Stromal cell of bone marrow (primary cell): Measurements from ENCODE around the gene ANKRD28.
"Not testable (repeated sequence)": the region's sequence is repeated elsewhere in the genome, so short reads cannot be mapped to it uniquely, and the experiment has no call there.

Source experiments
- DNase-seq: peaks from one replicate; pipeline ENCODE4 v3.0.0-alpha.2; 2012; ENCODE audit warnings: low read depth

ANKRD28 gene

DNA sequence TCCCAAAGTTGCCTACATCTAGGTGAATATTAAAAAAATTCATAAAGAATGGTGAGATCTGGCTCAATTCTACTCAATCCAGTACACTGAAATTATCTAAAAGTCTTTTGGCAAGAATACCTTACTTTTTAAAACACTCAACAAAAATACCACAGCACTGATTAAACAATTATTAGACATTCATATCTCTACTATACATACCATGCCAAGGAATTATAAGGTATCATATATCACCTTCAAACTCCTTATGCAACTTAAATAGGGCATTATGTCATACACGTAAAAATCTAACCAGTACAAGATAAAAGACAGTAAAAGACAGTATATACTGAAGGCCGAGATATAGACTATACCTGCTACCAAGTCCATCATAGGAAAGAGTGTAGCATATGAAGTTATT lies 6.1 kb upstream of the ANKRD28 start:
- DNase-seq = no peak

DNA sequence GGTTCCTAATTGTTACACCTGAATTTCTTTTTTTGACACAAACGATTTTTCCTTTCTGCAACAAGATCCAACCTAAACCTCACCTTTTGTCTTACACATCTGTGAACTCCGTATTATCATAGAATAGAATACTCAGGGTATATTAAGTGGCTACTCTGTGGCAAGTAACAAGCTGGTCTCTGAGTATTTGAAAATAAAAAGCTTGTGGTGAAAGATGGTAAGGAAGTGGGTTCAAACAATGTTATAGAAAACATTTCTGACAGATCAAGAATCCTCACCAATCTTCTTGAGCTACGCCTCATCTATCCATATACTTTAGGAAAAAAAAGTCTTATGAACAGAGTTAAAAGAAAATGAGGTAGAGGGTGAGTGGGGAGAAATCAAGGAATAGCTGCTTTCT lies 3.5 kb upstream of the ANKRD28 start:
- no peak for DNase-seq

DNA sequence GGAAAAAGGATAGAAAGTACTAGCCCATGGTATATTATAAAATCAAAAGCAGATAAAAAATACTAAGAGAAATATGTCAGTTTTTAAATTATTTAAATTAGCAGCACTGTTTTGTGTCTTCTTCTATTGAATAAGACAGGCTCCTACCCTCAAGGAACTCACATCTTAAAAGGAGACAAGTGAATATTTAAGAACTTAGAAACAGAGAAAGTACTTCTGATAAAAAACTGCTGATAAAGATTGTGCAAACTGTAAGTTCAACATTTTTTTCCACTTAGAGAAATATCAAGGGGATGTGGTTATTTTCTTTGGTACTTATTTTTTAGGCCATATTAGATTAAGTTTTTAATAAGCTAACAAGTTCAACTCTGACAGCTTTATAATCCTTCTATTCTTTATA lies 3.0 kb upstream of the ANKRD28 start:
- no peak for DNase-seq

DNA sequence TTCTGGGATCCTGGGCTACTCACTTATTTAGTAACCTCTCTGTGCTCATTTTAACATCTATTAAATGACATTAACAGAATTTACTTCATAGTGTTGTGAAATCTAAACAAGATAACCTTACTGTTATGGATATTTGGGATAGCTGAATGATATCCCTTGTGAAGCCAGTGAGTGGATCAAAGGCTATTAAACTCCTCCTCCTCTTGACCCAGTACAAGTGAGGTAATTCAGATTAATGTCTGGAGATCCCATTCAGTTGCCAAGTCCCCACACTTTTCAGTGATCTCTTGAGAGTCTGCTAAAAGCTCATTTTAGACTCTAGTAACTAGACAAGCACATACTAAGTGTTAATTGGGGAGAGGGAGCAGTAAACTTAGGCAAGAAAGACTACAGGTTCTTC lies 2.5 kb upstream of the ANKRD28 start:
- DNase-seq = no peak

DNA sequence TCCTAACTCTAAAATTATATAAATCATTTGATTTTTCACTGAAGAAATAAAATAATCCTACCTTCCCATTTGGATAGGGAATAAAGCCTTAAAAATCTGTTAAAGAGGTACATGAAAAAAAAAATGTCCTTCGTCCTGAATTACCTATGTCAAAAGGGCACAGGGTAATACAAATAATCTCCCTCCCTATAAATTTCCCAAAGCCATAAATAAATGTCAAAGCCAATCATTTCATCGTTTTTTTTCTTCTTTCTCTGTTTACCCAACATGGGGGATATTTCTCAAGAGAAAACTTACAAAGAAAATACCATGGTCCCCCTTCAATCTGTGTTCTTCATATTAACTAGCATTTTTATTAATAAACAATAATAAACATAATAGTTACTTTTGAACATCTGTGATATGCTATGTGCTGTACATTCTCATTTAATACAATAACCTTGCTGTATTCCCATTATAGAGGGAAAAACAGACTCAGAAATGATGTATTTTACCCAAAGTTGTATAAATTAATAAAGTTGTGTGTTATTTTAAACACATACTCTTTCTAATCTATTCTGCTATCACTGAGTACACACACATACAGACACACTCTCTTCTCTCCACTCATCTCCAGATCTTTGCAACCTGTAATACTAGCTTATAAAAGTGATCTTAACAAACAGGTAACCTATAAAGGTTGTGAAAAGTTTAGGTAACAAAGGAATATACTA lies 910 bp upstream of the ANKRD28 start:
- no peak for DNase-seq

DNA sequence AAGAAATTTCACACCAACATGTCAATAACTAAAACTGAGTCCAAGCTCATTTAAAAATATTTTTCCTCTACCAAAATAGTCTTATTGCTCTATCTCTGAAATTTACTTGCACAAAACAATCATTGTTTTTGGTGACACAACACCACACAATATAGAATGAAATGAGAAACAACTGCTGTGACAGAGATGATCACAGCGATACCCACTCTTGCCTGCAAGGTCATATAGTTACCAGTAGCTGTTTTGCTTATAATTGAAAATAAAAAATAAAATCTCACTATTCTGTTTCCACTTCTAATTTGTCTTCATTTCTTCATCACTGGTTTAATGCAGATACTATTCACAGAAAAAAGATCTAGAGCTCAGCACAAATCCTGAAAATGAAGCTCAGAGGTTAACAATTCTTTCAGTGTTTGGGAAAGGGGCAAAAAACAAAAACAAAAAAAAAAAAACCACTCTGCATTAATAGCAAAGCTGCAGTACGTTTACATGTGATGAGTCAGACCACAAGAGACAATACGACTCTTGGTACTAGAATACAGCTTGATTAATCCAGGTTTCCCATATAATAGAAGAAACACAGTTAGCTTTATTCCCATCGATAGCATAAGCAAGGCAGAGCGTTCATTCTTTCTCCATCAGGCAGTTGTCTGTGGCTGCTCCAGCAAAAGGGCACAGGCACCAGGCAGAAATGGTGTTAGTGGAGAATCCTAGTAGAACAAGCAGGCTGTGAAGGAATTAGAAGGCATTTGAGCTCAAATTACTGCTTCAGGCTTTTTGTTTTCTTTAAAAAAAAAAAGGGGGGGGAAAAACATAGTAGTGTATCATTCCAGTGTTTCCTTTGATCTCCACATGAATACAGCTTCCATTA lies 773 bp downstream of the ANKRD28 start:
- peak; percentile 49 for DNase-seq

DNA sequence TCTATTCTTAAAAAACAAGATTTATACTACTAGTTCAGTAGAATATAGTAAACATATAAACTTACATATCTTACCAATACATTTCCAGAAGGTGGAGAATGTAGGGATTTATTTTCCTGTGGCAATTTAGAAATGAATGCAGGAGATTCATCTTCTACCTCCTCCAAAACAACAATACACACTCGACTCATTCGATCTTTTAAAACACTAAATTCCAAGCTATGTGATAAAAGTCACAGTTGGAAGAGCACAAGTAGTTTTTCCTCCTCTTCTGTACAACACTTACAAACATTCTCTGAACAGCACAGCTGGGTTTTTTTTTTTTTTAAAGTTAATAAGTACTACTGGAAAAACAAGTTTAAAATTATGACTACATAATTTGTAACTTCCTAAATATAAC lies 1.4 kb downstream of the ANKRD28 start:
- DNase-seq = no peak

DNA sequence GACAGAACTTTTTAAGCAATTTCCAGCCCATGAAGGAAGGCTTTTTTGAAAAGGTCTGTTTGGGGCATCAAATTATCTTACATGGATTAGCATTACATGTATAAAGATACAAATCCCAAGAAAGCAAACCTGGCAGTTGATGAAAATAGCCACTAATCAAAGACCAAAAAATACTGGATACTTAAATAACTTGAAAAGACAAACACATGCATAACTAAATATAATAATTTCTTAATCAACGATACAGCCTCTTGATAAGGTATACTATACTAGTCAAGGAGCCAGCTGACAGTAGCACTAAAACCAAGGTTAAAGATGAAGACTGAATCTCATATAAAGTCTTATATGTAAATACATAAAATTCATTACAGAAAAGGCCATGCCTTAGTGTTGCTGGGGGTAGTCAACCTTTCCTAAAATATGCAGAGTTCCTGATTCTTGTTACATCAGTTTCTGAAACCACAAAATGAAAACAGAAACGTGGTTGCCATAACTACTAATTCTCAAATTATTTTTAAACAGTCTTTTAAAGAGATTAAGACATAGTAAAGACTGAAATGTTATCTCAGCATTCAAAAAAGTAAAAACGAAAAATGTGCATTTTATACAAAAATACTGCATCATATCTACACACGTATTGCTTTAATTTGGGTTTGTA lies 2.0 kb downstream of the ANKRD28 start:
- DNase-seq = peak; percentile 51

DNA sequence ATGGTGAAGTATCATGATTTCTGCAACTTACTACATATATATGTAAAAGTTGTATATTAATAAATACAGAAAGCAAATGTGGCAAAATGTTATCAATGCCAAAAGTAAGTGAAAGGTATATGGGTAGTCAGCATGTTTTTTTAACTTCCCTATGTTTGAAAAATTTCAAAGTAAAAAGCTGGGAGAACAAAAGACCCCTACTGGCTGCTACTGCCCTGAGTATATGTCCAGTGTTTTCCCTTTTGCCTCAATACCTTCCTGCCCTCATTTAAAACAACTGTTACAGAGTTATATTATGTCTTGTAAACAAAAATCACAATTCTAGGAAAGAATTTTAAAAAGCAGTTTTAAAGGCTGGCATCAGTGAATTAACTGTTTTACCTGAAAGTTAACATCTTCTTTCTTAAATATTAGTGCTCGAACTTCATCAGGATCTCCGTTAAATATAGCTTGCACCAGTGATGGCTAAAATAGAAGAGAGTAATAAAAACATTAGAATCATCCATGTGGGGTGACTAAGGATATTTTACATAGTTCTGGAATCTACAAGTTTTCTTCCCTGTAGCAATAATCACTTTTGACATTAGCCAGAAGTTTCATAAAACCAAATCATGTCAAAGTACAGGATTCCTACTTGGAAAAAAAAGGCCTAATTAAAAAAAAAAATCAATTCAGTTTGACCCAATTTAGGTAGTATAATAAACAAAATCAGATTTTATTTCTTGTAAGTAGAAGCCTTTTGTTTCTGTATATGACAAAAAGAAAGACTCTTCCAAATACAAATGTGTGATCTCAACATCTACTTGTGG lies 2.7 kb downstream of the ANKRD28 start:
- no peak for DNase-seq

DNA sequence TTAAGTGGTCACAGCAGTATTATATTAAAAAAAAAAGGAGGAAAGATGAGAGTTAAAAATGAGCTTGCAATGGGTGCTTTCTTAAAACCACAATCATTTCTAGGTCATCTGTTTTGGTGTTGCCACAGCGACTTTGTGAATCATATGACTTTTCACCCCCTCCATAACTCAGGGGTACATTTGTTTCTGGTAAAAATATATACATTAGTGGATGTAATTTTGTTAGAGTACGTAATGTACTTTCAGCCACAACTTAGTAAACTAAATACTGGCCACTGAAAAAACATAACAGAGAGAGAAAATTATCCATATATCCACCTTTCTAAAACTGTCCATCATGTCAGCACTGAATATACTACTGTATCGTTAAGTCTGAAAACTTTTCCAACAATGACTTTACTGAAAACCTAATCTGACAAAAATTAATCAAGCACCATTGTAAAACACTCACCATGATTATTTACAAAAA lies 3.4 kb downstream of the ANKRD28 start:
- peak; percentile 65 for DNase-seq

DNA sequence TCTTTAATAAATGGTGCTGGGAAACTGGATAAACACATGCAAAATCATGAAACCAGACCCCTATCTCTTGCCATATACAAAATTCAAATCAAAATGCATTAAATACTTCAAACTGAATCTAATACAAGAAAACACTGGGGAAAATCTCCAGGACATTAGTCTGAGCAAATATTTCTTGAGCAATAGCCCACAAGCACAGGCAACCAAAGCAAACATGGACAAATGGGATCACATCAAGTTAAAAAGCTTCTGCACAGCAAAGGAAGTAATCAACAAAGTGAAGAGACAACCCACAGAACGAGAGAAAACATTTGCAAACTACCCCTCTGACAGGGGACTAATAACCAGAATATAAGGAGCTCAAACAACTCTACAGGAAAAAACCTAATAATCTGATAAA lies 6.3 kb downstream of the ANKRD28 start:
- DNase-seq = no peak

DNA sequence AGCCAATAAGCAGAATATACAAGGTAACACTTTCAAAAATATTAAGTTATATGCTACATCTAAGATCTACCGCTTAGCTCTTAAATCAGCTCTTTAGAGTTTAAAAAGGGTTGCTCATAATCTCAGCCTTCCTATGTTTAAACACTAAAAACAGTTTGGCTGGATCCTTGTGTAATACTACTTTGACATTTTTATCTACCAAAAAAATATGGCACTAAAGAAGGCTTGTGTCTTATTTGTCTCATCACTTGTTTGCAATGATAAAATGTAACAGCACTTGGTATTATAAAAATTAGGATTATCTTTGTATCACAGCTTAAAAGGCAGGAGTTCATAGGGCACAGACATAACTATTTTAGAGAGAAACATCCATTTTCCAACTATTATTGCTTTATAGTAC lies 9.8 kb downstream of the ANKRD28 start:
- no peak for DNase-seq

DNA sequence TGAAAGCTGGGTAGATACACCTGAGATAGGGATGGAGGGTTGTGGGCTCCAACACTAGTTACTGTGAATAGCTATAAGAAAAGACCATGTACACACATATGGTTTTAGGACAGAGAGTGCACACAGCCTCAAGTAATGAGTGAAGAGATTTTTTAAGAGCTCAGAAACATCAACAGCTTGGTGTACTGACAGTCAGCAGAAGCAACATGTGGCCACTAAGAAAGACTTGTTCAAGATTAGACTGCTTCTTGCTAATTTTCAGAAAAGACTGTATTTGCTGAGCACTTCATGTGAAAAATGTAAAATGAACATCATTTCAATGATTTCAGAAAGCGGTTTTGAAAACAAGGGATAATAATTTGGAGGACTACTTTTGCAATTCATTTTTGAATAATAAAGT lies 10.3 kb downstream of the ANKRD28 start:
- DNase-seq = no peak

DNA sequence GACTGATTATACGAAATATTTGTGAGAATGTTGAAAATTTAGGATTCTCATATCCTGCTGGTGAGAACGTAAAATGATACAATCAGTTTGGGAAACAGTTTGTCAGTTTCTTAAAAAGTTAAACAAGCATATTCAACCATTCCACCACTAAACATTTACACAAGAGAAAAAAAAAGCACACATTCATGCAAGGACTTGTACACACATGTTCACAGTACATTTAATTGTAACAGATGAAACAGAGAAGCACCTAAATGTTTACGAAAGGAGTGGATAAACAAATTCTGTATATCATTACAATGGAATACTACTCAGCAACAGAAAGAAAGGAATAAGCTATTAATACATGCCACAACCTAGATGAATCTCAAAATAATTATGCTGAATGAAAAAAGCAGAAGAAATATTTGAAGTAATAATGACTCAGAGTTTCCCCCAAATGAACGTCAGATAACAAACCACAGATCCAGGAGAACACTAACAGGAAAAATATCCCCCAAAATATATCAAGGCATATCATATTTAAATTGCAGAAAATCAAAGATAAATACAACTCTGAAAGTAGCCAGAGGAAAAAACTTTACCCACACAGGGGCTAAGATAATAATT lies 14.3 kb downstream of the ANKRD28 start:
- peak; percentile 68 for DNase-seq

DNA sequence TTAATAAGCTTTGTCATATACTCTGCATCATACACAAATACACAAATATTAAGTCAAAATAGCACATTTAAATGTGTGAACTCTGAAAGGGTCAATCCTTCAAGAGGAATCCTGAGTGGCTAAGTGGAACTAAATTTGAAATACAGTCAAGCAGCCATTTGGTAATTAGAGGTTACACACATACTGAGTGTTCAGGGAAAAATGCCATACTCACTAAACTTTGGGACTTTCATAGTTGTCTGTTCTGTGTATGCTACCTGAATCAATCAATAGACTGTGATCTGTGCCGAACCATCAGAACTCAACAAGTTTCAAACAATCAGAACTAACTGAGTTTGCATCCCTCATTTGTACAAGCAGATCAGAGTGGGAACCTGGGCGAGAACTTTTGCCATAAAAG lies 15.3 kb downstream of the ANKRD28 start:
- no peak for DNase-seq

DNA sequence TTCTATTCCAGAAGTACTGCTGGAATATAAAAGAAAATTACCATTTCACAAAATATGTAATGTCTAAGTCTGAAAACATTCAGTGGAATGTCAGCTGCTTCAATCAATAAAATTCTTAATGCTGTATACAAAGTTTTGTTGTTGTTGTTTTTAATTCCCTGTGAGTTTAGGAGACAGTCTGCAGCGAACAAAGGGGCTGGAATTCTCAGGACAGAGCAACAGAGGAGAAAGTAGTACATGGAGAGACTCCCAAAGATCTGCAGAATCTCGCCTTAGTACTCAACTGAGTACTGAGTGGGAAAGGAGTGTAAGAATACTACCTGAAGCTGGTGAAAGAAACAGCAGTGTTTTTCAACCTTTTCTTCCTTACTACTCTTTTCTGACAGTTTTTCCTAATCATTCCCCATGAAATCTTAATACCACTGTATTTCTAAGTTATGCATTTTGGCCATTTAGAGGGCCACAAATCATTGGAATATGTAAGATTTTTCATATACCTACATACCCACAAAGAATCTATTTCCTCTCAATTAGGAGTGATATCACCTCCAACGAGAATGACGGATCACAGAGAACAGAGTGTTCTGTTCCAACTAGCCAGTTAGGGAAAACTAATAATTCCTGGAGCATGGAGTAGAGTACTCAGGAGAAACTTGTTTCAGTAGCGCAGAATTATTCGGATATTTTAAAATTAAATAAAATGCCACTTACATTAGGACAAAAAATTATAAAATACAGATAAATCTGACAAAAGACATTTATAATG lies 16.0 kb downstream of the ANKRD28 start:
- no peak for DNase-seq

DNA sequence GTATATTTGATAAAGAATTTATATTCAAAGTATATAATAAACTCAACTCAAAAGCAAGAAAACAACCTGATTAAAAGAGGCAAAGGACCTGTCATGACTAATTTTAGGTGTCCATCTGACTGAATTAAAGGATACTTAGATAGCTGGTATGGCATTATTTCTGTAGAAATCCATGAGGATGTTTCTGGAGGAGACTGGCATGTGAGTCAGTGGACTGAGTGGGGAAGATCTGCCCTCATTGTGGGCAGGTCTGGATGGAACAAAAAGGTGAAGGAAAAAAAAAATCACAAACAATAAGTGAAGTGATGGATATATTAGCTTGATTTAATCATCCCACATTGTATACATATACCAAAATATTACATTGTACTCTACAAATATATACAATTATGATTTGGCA lies 16.6 kb downstream of the ANKRD28 start:
- DNase-seq = no peak

DNA sequence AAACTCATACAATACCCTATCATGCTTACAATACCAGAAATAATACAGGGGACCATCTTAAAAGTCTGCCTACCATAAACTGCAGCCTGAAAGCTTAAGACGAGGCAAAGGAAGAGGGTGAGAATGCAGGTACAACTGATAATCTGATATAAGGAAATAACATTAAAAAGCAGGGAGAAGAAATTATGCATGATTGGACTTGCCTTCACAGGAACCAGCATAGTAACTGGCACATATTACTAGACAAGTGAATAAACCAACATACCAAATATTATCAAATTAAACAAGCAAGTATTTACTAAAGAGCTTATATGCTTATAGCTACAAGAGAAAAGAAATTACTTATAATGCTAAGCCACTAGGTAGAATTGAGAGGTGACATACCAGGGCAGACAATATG lies 18.7 kb downstream of the ANKRD28 start:
- no peak for DNase-seq

DNA sequence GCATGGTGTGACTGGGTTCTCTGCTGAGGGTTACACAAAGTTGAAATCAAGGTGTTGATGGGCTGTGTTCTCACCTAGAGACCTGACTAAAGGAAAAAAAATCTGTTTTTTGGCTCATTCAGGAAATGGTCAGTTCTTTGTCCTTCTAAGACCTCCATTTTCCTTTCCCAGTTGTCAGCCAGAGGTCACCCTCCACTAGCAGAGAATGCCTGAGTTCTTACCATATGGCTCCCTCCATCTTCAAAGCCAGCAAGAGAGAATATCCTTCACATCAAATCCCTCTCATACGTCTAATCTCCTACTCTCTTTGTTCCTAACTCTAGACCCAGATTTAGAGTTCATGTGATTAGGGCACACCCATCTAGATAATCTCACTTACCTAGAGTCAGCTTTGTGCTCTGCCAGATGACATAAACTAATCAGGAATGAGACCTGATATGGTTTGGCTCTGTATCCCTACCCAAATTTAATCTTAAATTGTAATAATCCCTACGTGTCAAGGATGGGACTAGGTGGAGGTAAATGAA lies 19.4 kb downstream of the ANKRD28 start:
- DNase-seq = no peak

DNA sequence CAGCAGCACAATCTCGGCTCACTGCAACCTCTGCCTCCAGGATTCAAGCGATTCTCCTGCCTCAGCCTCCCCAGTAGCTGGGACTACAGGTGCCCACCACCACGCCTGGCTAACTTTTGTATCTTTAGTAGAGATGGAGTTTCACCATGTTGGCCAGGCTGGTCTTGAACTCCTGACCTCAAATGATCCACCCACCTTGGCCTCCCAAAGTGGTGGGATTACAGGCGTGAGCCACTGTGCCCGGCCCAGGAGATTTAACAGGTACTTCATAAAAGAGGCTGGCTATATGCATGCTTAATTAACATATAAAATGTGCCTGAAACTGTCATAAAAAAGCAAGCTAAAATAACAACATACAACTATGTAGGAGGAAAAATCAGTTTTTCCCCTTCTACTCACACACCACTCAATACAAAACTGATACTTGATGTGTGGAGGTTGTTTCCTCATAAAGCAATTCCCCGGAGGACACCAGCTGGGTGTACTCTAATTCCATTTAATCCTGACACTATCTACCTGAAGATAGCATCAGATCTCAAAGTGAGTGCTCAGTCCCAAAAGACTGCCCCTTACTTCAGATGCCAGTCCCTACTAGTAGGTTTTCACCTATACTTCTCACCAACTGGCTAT lies 22.7 kb downstream of the ANKRD28 start:
- not testable (repeated sequence) for DNase-seq
